HG02981 (cell line): ENCODE data around the gene LDHAL6B.

Experiments used
- ATAC-seq: cut with Tn5 transposase; IDR thresholded peaks from one replicate; pipeline ENCODE4 v1.9.1; 2021; ENCODE audit warnings: mild to moderate bottlenecking, moderate library complexity; ENCODE audit not compliant: unreplicated experiment

The LDHAL6B gene

DNA sequence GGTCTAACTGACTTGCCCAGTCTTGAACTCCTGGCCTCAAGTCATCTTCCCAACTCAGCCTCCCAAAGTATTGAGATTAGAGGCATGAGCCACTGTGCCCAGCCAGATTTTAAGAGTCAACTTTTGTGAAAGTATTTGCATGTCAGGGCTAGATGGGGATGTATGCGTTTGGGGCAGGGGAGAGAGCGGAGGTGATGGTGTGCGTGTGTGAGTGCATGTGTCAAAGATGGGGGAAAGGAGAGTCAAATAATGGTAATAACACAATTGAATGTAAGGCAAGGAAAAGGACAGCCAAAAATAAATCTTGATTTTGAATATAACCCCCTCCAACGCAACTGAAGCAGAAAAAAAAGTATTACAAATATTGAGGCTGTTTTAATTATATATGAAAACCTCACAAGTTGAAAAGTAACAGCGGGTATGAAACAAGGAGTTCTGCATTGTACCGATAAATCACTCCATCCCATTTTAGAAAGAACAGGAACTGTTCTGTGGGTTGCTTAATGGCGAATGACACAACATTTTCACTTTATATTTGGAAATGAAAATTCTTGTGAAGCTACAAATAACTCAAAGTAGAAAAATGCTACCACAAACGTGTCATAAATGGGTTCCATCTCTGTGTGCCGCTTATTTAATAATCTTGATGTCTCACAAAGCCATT lies 29.9 kb upstream of the LDHAL6B start:
- no peak for ATAC-seq

DNA sequence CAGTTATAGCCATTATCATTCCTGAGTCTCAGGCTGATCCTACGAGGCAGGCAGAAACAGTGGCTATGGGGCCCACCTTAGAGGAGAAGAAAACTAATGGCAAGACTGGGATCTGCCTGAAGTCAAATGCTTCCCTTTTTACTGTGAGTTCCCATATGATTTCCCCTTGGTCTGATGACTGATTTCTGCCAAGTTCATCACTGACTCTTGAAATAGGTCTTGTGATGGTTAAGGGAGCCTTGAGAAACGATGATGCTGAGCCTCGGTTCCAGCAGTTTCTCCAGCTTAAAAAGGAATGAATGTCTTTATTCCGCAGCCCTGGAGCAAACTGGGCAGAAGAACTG lies 29.4 kb upstream of the LDHAL6B start:
- ATAC-seq: no peak

DNA sequence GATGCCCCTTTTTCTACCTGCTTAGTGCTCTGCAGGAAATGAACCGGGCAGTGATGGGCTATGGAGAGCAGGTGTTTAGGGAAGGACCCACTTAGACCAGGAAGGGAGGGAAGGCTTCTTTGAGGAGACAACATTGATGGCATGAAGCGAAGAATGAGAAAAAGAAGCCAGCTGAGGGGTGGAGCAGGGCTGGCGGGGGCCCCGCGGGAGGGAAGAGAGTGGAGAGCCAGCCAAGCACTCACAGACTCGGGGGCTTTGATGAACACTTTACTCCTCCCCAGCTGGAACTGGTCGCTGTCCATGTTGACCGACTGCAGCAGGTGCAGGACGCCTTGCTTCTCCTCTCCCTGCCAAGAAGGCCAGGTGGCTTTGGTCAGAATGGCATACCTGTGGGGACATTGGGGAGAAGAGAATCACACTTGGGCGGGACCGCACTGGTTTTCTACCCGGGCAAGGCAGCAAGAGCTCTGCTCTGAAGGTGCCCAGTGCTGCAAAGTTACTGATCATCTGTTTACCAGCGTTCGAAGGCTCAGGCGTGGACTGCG lies 28.4 kb upstream of the LDHAL6B start:
- no peak for ATAC-seq

DNA sequence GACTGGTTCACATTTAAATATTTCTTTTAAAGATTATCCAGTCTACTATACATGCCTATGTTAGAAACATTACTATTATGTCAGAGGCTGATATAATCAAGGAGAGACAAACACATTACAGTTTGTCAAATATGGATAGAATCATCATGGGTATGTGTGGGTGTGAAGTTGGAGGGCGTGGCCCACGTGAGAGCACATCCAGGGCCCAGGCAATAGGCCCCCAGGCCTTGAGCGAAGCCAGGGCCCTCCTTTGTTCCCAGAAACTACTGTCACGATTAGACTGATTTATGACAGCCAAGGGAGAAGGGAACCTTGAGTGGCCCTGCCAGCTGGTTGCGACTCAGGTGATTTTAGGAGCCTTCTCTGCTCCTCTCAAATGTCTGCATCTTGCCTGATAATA lies 26.9 kb upstream of the LDHAL6B start:
- no peak for ATAC-seq

DNA sequence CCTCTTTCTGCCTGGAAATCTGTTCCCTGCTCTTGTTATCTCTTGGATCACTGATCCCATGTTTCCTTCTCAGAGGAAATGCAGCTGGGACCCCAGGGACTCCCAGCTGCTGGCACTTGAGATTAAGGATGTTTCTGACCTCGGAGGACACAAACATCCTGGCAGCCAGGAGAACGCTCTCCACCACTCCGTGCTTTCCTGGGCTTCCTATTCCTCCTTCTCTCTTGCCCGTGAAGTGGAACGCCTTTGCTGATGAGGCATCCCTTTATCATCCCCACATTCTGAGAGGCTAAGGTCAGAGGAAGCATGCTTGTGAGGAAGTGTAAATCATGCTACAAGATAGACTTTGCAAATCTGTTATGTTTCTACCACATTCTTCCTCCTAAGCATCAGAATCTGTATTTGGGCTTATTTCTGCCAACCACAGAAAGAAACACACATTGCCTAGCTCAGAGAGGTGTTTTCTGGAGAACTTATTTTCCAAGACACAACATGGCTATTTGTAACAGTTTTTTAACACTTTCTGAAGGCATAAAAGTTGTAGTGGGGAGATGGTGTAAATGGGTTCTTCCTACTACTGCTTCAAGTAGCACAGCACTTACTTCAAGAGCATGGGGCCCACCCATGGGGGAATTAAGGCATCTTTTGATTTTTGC lies 25.6 kb upstream of the LDHAL6B start:
- no peak for ATAC-seq

DNA sequence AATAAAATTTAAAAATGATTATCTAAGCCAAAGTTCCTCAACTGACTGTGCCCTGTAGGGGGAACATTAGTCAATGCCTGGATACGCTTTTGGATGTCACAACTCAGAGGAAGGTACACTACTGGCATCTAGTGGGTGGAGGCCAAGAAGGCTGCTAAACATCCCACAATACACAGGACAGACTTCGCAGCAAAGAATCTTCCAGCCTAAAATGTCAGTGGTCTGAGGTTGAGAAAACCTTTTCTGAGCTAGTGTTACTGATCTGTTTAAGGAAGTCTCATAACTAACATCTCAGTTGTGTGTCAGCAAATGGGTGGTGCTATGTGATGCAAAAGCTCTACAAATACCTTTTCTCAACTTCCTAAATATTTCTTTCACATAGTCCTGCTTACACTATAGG lies 20.9 kb upstream of the LDHAL6B start:
- no peak for ATAC-seq

DNA sequence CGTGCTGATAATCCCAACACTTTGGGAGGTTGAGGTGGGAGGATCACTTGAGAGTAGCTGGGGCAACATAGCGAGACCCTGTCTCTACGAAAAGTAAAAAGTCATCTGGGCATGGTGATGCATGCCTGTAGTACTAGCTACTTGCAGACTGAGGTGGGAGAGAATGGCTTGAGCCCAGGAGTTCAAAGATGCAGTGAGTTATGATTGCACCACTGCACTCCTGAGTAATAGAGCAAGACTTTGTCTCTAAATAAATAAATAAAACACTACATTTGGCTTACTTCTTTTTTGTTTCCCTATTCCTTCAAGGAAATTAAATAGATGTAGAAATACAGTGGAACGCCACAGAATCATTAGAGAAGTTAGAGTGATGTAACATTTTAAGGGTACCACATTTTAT lies 20.1 kb upstream of the LDHAL6B start:
- no peak for ATAC-seq

DNA sequence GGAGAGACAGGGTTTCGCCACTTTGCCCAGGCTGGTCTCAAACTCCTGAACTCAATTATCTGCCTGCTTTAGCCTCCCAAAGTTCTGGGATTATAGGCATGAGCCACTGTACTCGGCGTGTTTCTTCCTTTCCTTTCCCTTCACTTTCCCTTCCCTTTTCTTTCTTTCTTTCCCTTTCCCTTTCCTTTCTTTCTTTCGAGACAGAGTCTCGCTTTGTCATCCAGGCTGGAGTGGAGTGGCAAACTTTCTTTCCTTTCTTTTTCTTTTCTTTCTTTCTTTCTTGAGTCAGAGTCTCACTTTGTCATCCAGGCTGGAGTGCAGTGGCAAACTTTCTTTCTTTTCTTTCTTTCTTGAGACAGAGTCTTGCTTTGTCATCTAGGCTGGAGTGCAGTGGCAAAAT lies 17.4 kb upstream of the LDHAL6B start:
- ATAC-seq: no peak

DNA sequence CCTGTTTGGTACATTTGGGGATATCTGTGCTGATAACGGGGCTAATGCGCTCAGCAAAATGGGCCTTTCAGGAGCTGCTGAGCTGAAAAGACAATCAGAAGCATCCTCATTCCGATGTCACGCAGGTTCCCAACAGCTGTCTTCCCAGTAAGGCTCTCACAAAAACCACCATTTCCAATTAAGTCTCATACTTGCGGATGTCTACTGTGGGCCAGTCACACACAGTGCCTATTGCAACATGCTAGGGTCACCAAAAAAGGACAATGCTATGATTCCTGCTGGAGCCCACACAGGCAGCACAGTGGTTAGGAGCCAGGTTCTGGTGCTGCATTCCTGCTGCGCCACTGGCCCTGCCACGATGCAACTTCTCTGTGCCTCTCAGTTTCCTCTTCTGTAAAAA lies 16.4 kb upstream of the LDHAL6B start:
- no peak for ATAC-seq

DNA sequence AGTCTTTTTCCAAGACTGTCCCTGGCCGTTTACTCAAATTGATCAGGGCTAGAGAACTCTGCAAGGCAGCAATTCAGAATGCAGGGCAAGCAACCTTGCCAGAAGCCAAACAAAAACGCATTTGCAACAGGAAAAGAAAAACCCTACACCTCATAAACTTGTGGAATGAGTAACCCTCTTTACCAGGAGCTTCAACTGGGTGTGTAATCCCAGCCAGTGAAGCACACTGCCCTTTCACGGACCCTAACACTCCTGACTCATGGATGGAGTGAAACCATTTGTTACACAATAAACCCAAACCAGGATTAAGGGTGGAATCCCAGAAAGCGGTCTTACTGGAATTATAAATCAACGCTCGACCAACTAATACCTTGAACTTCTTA lies 14.8 kb upstream of the LDHAL6B start:
- no peak for ATAC-seq

DNA sequence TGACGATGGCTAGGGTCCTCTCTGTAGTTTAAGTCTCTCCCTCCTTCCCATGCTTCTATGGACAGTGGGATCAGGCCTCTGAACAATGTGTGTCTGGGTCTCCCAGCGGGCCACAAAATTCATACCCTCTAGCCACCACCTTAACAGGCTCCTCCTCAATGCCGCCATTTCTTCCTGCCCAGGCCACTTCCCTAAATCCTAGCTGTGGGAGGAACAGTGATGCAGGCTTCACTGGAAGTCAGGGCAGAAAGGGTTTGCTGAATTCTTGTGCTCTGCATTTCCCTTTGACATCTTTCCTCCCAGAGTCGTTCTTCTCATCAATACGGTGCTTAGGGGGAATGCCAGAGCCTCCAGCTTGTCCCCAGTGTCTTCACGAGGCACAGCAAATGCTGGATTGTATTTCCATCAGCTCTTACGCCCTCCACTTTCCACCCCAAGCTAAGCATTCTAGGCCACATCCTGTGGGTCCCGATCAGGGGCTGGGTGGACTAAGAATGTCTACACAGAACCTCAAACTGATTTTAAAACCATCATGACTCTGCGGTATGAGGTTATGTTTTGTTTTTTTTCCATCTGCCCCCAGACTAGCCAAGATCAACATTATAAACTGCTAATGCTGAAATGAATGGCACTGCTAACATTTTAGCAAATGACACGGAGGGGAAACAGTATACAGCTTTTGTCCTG lies 11.9 kb upstream of the LDHAL6B start:
- ATAC-seq: no peak

DNA sequence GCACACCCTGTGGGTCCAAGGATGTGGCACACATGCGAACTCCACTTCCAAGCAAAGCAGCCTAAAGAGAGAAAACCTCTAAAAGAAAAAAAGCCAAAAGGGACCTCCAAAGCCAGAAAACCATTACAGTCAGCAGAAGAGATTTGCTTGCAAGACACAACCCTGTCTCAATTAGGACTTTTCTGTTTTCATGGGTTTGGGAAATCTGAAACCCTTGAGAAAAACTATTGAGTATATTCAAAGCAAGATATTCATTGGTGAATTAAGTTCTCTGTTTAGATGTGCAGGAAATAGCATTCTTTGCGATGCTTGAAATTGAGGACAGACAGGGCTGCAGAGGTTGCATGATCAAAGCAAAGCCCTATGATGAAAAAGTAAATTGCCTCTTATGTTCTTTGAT lies 10.2 kb upstream of the LDHAL6B start:
- ATAC-seq: no peak

DNA sequence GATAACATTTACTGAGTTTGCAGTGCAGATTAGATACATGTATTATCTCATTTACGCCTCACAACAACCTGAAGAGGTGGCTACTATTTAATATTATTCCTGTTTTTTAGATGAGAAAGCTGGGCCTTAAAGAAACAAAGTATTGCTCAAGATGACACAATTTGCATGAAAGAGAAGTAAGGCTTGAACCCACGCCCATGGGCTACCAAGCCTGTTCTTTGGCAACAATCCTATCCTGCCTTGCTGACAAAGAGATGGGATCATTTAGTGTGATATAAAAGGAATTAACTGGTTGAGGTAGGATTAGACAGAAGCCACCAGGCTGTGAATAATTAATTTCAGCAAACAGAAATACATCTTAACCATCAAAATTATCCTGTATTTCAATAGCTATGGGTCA lies 9.2 kb upstream of the LDHAL6B start:
- ATAC-seq: no peak

DNA sequence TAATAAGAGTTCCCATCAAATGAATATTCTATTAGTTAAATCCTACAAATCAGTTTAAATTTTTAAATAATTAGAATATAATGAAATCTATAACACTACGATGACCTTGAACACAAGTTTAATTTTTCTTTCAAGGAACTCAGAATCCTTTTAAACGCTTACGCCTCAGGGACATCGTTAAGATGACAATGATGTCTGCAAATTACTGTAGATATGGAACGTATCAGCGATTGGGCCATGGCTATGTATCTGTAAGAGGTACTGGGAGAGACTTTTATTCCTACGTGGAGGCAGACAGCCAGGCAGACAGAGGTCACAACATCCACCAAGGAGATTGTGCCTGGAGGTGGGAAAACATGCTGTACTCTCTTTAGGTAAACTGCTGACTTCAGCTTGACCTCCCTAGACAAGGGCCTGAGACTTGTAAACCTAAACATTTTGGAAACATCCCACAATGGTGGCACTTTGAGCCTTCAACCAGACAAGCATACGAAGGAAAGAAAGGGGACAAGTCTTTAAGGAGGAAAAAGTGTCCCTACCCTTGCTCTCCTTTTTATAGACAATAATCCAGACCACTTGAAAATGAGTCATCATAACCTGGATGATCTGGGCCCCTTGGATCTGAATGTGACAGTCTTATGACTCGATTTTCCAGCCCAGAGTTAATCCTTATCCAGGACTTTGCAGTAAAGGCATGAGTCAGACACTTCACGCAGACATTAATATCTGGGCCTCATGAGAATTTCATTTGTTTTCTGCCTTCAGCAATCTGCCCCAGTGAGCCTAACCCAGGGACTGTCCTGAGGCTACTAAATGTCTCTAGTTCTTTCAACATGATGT lies 6.8 kb upstream of the LDHAL6B start:
- no peak for ATAC-seq

DNA sequence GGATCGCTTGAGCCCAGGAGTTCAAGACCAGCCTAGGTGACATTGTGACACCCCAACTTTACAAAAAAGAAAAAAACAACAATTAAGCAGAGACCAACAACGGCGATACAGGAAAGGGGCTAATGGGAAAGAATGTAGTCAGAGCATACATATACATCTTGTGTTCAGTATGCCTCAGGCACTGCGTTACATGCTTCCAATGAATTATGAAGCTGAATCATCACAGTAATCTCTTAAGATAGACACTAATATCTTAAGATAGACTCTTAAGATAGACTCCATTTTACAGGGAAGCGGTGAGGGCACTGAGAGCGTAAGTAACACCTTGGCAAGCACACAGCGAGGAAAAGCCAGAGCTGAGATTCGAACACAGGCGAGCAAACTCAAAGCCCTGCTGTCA lies 6.1 kb upstream of the LDHAL6B start:
- no peak for ATAC-seq

DNA sequence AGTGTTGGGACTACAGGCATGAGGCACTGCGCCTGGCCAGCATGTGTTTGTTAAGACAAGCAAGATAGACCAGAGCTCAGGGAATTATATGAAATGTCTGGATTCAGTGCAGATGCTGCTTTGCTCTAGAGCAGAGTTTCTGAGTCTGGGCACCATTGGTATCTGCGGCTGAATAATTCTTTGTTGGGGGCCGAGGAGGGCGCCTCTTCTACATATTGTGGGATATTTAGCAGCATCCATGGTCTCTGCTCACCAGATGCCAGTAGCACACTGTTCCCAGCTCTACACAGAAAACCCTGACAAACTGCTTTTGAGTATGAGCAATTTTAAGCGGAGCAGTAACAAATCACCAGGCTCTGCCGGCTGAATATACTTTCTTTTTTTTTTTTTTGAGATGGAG lies 3.6 kb upstream of the LDHAL6B start:
- no peak for ATAC-seq

DNA sequence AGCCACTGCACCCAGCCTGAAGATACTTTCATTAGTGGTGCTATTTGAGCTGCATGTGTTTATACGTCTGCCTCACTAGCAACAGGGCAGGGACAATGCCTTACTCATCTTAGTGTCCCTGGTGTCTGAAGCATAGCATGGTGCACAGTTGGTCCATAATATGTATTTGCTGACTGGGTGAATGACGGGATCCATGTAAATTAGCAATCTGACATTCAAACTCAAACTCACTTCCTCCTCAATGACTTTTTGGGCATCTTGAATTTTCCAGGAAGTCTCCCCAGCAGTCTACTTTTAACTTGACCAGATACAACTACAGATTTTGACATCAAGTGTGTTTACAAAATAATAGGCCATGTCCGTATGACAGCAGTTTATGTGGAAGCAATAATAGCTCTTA lies 3.0 kb upstream of the LDHAL6B start:
- no peak for ATAC-seq

DNA sequence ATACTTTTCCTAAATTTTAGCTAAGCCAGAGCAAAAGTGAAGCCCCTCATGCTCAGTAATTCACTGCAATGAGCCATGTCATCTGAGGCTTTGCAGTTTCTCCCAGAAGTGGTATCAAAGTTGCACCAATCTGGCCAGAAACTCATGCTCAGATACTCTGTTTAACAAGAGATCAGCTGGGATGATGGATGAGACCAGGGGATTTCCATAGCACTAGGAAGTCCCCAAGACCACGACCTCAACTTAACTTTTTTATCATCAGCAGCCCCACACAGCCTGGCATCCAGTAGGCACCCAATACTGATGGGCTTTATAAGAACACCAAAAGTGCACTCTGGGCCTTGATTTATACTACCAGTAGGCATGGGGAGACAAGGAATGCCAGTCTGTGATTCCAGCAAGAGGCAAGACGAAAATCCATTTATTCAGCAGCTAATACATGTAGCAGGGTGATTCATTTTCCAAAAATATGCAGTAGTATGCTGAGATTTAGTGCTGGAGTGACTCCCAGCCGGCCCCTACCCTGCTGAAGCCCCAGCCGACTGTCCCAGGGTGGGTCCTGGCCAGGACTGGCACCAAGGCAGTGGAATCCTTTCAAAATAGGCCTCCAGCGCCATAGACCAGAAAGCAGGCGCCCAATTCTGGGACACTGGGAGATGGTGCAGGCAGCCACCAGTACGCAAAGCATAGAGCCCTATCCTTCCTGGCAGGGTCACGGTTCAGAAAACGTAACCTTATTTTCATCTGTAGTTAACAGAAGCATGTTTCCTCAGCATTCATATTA lies 612 bp upstream of the LDHAL6B start:
- ATAC-seq: no peak

DNA sequence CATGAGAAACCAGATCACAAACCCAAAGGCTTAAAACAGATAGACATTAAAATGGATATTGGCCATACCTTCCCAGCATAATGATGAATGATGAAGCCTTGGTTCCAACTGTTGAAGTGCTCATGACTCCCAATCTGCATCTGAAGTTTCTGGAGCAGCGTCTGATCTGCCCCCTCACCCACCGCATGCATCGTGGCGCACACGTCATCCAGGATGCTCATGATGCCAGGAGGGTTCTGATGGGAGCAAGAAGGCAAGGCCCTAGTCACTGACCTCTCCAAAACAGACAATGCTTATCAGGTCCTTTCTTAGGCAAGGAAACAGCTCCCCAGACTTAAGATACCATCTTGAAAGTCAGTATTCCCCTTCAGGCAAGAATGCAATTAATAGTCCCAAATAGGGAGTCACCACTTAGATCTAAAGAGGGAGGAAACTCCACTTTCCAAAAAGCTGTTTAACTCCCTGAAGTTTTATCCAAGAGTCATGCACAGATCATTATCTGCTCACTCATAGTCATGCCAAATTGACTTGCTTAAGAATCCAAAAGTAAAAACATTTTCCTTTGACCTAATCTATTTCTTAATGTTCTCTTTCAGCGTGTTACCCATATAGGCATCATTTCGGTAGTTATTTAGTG lies 2.1 kb downstream of the LDHAL6B start:
- no peak for ATAC-seq

DNA sequence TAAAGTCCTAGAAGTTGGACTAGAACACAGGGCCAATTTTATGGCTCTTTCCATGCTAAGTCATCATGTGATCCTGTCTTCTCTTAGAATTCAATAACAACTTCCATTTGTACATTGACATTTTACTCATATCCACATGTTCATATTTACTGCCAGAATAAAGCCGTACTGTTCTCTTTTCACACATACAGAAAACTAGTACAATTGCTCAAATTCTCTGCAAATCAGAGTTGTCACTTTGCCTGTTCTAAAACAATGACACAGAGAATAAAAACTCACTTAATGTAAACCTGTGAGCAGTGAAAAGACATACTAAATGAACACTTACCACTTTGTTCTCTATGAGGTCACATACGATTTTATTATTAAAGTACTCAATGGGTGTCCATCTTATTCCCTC lies 3.5 kb downstream of the LDHAL6B start:
- no peak for ATAC-seq
